ENCODE data around the gene BTNL2.

BTNL2 gene

DNA sequence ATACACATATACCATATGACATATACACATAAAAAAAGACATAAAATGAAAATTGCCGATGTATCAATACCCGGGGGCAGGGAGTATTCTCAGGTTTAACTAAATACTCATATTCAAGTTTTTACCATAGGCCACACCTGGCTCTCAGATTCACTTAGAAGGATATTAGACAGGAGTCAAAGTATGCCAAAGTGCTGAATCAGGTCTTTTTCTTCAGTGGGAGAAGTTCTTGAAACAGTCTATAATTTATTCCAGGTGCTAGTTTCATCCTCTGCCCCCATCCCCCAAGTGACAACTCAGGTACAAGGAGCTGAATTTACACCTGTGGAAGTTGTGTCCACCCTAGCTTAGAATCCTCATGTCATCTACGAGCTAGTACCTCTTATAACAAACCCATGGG is 24.2 kb upstream of the BTNL2 start:
- Histone ChIP-seq H3K27me3 (ENCODE audit: insufficient read depth, low read length, poor library complexity, severe bottlenecking) (no peaks in the 10 kb centered on the region), H3F3A (ENCODE audit: low read depth) (no peaks in the 10 kb centered on the region), H3K36me3 (ENCODE audit: insufficient read depth, low read length) (no peaks in the 10 kb centered on the region), H3K79me2 (ENCODE audit: insufficient read depth, low read length) (no peaks in the 10 kb centered on the region), H3K4me2 (ENCODE audit: low read depth, low read length, poor library complexity, severe bottlenecking) (no peak overlapping the region), H3K9me2 (replicated peaks; ENCODE audit: low read depth, low read length) (no peaks in the 10 kb centered on the region), H4K20me1 (ENCODE audit: insufficient read depth, low read length, poor library complexity, severe bottlenecking) (no peaks in the 10 kb centered on the region), H3K4me1 (ENCODE audit: insufficient read depth, low read length, poor library complexity, severe bottlenecking) (no peaks in the 10 kb centered on the region), H2AFZ (ENCODE audit: low read length) (no peak overlapping the region), H3K9me3 (ENCODE audit: insufficient read depth, low read depth, low read length) (no peaks in the 10 kb centered on the region), H3K4me3 (ENCODE audit: low read length, poor library complexity, severe bottlenecking) (no peak overlapping the region), H3K9ac (ENCODE audit: low read depth, low read length, poor library complexity, severe bottlenecking) (no peak overlapping the region)
- TF ChIP-seq, protein P1, sequence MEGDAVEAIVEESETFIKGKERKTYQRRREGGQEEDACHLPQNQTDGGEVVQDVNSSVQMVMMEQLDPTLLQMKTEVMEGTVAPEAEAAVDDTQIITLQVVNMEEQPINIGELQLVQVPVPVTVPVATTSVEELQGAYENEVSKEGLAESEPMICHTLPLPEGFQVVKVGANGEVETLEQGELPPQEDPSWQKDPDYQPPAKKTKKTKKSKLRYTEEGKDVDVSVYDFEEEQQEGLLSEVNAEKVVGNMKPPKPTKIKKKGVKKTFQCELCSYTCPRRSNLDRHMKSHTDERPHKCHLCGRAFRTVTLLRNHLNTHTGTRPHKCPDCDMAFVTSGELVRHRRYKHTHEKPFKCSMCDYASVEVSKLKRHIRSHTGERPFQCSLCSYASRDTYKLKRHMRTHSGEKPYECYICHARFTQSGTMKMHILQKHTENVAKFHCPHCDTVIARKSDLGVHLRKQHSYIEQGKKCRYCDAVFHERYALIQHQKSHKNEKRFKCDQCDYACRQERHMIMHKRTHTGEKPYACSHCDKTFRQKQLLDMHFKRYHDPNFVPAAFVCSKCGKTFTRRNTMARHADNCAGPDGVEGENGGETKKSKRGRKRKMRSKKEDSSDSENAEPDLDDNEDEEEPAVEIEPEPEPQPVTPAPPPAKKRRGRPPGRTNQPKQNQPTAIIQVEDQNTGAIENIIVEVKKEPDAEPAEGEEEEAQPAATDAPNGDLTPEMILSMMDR (conservative IDR thresholded peaks at IDR 0.05; ENCODE audit: low read length) = no peak
- no peak for TF ChIP-seq EZH2phosphoT487 (IDR thresholded peaks at IDR 0.05; ENCODE audit: borderline replicate concordance)

DNA sequence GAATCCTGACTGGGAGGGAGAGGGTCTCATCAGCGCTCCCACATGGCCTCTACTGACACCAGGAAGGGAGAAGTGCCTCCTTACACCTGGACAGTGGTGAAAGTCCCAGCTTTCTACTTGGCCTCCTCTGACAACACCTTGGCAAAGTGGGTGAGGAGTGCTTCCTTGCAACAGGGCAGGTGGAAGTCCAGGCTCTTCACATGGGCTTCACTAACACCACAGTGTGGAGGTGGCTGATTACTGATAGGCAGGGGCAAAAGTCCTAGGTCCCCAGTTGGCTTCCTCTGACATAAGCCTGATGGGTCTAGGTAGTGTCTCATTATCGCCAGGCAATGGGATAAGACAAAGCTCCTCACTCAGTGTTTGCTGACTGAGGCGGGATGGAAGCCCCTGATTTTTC is 23.2 kb upstream of the BTNL2 start:
- Histone ChIP-seq H3K9me3 (ENCODE audit: insufficient read depth, low read depth, low read length) (no peaks in the 10 kb centered on the region), H3K79me2 (ENCODE audit: insufficient read depth, low read length) (no peaks in the 10 kb centered on the region), H3K4me3 (ENCODE audit: low read length, poor library complexity, severe bottlenecking) (no peak overlapping the region), H2AFZ (ENCODE audit: low read length) (no peak overlapping the region), H3K9ac (ENCODE audit: low read depth, low read length, poor library complexity, severe bottlenecking) (no peak overlapping the region), H4K20me1 (ENCODE audit: insufficient read depth, low read length, poor library complexity, severe bottlenecking) (no peaks in the 10 kb centered on the region), H3K4me1 (ENCODE audit: insufficient read depth, low read length, poor library complexity, severe bottlenecking) (no peaks in the 10 kb centered on the region), H3F3A (ENCODE audit: low read depth) (no peaks in the 10 kb centered on the region), H3K4me2 (ENCODE audit: low read depth, low read length, poor library complexity, severe bottlenecking) (no peak overlapping the region), H3K36me3 (ENCODE audit: insufficient read depth, low read length) (no peaks in the 10 kb centered on the region), H3K27me3 (ENCODE audit: insufficient read depth, low read length, poor library complexity, severe bottlenecking) (no peaks in the 10 kb centered on the region), H3K9me2 (replicated peaks; ENCODE audit: low read depth, low read length) (no peaks in the 10 kb centered on the region)
- TF ChIP-seq, protein P1 (conservative IDR thresholded peaks at IDR 0.05; ENCODE audit: low read length) = no peak
- no peak for TF ChIP-seq EZH2phosphoT487 (IDR thresholded peaks at IDR 0.05; ENCODE audit: borderline replicate concordance)

DNA sequence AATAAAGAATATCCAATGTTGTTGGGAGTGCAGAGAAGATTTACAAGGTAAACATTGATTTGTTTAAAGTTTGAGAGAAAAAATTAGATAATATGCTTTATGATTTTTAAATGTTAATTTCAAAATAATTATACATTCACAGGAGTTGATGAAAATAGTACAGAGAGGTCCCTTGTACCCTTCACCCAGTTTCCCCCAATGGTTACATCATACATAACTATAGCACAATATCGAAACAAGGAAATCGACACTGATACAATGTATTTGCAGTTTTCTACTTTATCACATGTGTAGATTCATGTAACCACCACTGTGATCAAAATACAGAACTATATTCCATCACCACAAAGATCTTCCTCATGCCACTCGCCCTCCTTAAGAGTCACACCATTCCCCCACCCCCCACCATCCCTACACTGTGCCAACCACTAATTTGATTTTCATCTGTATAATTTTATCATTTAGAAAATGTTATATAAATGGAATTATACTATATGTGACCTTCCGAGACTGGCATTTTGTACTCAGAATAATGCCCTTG is 21.0 kb upstream of the BTNL2 start:
- Histone ChIP-seq H3F3A (ENCODE audit: low read depth) (no peaks in the 10 kb centered on the region), H3K36me3 (ENCODE audit: insufficient read depth, low read length) (no peaks in the 10 kb centered on the region), H3K79me2 (ENCODE audit: insufficient read depth, low read length) (no peaks in the 10 kb centered on the region), H2AFZ (ENCODE audit: low read length) (no peak overlapping the region), H4K20me1 (ENCODE audit: insufficient read depth, low read length, poor library complexity, severe bottlenecking) (no peaks in the 10 kb centered on the region), H3K9me3 (ENCODE audit: insufficient read depth, low read depth, low read length) (no peaks in the 10 kb centered on the region), H3K4me2 (ENCODE audit: low read depth, low read length, poor library complexity, severe bottlenecking) (no peak overlapping the region), H3K9me2 (replicated peaks; ENCODE audit: low read depth, low read length) (no peaks in the 10 kb centered on the region), H3K9ac (ENCODE audit: low read depth, low read length, poor library complexity, severe bottlenecking) (no peak overlapping the region), H3K27me3 (ENCODE audit: insufficient read depth, low read length, poor library complexity, severe bottlenecking) (no peaks in the 10 kb centered on the region), H3K4me1 (ENCODE audit: insufficient read depth, low read length, poor library complexity, severe bottlenecking) (no peaks in the 10 kb centered on the region), H3K4me3 (ENCODE audit: low read length, poor library complexity, severe bottlenecking) (no peak overlapping the region)
- TF ChIP-seq, protein P1 (conservative IDR thresholded peaks at IDR 0.05; ENCODE audit: low read length) = no peak
- TF ChIP-seq EZH2phosphoT487 (IDR thresholded peaks at IDR 0.05; ENCODE audit: borderline replicate concordance) = no peak

All from Loucy (cell line).